ENCODE measurements around the gene GCNT2.

The GCNT2 gene

DNA sequence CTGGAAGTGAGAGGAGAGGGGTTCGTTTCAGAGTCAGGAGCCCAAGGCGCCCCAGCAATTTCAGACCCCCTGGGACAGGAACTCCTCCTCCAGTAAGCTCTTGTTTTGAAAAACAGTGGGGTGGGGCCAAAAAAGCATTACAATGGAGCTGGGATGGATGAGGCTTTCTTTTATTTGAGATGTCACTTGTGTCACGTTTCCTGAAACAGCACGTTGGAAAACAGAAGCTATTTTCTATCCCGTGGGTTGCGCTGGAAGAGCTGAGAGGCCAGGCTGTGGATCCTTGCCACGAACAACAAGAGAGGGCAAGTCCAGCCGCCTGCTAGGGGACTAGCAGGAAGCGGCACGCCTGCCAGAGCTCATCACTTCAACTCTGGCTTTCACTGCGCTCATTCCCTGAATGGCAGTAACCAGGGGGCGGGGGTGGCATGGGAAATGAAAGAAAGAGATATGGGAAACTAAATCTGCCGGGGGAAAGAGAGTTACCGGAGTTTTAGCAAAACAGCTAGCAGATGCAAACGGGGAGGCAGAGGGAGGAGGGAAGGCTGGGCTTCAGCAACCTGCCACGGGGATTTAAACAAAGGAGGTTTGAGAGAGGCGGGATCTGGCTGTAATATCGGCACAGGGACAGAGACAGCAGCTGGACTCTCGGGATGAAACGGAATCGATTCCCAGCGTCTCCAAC is 34.6 kb downstream of the GCNT2 start:
- in situ Hi-C loops (cut with MboI; ENCODE audit: low pct_unique_long_range_greater_than_20kb, low sequenced_read_pairs, unreplicated experiment) = no loop called here
- no peak for DNase-seq (ENCODE audit: low spot score)
- no peak for TF ChIP-seq CTCF (IDR thresholded peaks at IDR 0.05; ENCODE audit: extremely low read depth, insufficient read depth, missing control alignments)

- no peak for DNase-seq (ENCODE audit: low spot score)
- TF ChIP-seq CTCF (IDR thresholded peaks at IDR 0.05; ENCODE audit: extremely low read depth, insufficient read depth, missing control alignments) = no peak
- in situ Hi-C loops (cut with MboI; ENCODE audit: low pct_unique_long_range_greater_than_20kb, low sequenced_read_pairs, unreplicated experiment) = no loop called here
Observed at GRCh38 chr6:10556589-10556988, 35.4 kb downstream of the GCNT2 start.

DNA sequence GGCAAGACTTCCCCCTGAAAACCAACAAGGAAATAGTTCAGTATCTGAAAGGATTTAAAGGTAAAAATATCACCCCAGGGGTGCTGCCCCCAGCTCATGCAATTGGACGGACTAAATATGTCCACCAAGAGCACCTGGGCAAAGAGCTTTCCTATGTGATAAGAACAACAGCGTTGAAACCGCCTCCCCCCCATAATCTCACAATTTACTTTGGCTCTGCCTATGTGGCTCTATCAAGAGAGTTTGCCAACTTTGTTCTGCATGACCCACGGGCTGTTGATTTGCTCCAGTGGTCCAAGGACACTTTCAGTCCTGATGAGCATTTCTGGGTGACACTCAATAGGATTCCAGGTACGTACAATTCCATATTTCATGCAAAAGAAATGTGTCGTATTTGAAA is 35.8 kb downstream of the GCNT2 start:
- no peak for DNase-seq (ENCODE audit: low spot score)
- no peak for TF ChIP-seq CTCF (IDR thresholded peaks at IDR 0.05; ENCODE audit: extremely low read depth, insufficient read depth, missing control alignments)
- in situ Hi-C loops (cut with MboI; ENCODE audit: low pct_unique_long_range_greater_than_20kb, low sequenced_read_pairs, unreplicated experiment) = no loop called here

- TF ChIP-seq CTCF (IDR thresholded peaks at IDR 0.05; ENCODE audit: extremely low read depth, insufficient read depth, missing control alignments) = no peak
- DNase-seq (ENCODE audit: low spot score) = no peak
- in situ Hi-C loops (cut with MboI; ENCODE audit: low pct_unique_long_range_greater_than_20kb, low sequenced_read_pairs, unreplicated experiment) = no loop called here
Observed at GRCh38 chr6:10557913-10558312, 36.8 kb downstream of the GCNT2 start.

DNA sequence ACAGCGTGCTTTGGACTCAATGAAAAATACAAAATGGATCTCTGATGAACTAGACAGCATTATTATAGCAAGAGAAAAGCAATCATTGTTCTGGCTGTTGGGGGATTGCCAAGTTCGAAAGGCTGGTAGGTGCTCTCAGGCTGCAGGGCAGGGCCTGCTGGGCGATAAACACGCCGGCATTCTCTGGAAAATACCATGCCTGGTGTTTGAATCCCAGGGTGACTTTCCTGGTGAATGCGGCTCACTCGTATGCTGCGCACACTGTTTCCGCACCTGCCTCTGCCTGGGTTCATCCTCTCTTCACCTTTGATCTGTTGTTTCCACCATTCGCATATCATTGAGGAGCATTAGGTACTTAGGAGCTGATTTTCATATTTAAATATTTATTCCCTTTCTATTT is 37.4 kb downstream of the GCNT2 start:
- in situ Hi-C loops (cut with MboI; ENCODE audit: low pct_unique_long_range_greater_than_20kb, low sequenced_read_pairs, unreplicated experiment) = no loop called here
- no peak for DNase-seq (ENCODE audit: low spot score)
- no peak for TF ChIP-seq CTCF (IDR thresholded peaks at IDR 0.05; ENCODE audit: extremely low read depth, insufficient read depth, missing control alignments)

- in situ Hi-C loops (cut with MboI; ENCODE audit: low pct_unique_long_range_greater_than_20kb, low sequenced_read_pairs, unreplicated experiment) = no loop called here
- no peak for TF ChIP-seq CTCF (IDR thresholded peaks at IDR 0.05; ENCODE audit: extremely low read depth, insufficient read depth, missing control alignments)
- no peak for DNase-seq (ENCODE audit: low spot score)
Observed at GRCh38 chr6:10559522-10560152, 38.5 kb downstream of the GCNT2 start.
